T-helper 2 cell treated with Interferon-gamma antibody and Interleukin-4, amounts not matched to agents 5 μg/mL and 100 μg/mL, for 36 hours (primary cell): ENCODE data around the gene TMA7B.
"Not testable (repeated sequence)": the region's sequence is repeated elsewhere in the genome, so short reads cannot be mapped to it uniquely, and the experiment has no call there.

Source experiments
- DNase-seq: peaks from one replicate; pipeline ENCODE4 v3.0.0; 2021; ENCODE audit warnings: low spot score
- H3K27ac Mint-ChIP-seq: one replicate; pipeline ENCODE4 v1.8.0; 2021; ENCODE audit warnings: mild to moderate bottlenecking, mixed read lengths
- H3K27me3 Mint-ChIP-seq: one replicate; pipeline ENCODE4 v1.8.0; 2021; ENCODE audit warnings: low read depth, mixed read lengths
- H3K36me3 Mint-ChIP-seq: one replicate; pipeline ENCODE4 v1.8.0; 2021; ENCODE audit warnings: low read depth, mixed read lengths
- H3K4me1 Mint-ChIP-seq: one replicate; pipeline ENCODE4 v1.8.0; 2021; ENCODE audit warnings: low read depth, mixed read lengths
- H3K4me3 Mint-ChIP-seq: one replicate; pipeline ENCODE4 v1.8.0; 2022; ENCODE audit warnings: mild to moderate bottlenecking, moderate library complexity, mixed read lengths
- H3K9me3 Mint-ChIP-seq: one replicate; pipeline ENCODE4 v1.8.0; 2021; ENCODE audit warnings: mixed read lengths

The TMA7B gene

GRCh38 chr22:39991159-39991860 lies 31.1 kb downstream of the TMA7B start:
- no peak overlapping the region for H3K27ac Mint-ChIP-seq

GRCh38 chr22:39992088-39992826 lies 32.1 kb downstream of the TMA7B start:
- Mint-ChIP-seq H3K27me3 (peaks cover 43% of the 10 kb centered on the region), H3K36me3 (peaks cover 1% of the 10 kb centered on the region), H3K9me3 (no peaks in the 10 kb centered on the region), H3K4me1 (peaks cover 9% of the 10 kb centered on the region), H3K4me3 (no peak overlapping the region), H3K27ac (no peak overlapping the region)
- no peak for DNase-seq

More at GRCh38 chr22:39991159-39991860, 31.1 kb downstream of the TMA7B start:
- H3K4me1 Mint-ChIP-seq, result peaks cover 11% of the 10 kb centered on the region
- no peak overlapping the region for H3K4me3 Mint-ChIP-seq
- H3K27me3 Mint-ChIP-seq, result peaks cover 37% of the 10 kb centered on the region
- H3K36me3 Mint-ChIP-seq, result peaks cover 1% of the 10 kb centered on the region
- no peaks in the 10 kb centered on the region for H3K9me3 Mint-ChIP-seq
- no peak for DNase-seq

DNA sequence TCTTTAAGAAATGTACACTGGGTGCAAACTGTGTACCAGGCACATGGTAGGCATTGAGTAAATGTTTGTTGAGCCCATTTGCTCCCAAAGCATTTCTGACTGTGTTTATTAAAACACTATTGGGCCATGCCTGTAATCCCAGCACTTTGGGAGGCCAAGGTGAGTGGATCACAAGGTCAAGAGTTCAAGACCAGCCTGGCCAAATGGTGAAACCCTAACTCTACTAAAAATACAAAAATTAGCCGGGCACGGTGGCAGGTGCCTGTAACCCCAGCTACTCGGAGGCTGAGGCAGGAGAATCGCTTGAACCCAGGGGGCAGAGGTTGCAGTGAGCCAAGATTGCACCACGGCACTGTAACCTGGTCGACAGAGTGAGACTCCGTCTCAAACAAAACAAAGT lies 32.7 kb downstream of the TMA7B start:
- H3K36me3 Mint-ChIP-seq, H3K4me1 Mint-ChIP-seq, DNase-seq, H3K4me3 Mint-ChIP-seq, H3K9me3 Mint-ChIP-seq, H3K27ac Mint-ChIP-seq: not testable (repeated sequence)
- H3K27me3 Mint-ChIP-seq, result peaks cover 46% of the 10 kb centered on the region

DNA sequence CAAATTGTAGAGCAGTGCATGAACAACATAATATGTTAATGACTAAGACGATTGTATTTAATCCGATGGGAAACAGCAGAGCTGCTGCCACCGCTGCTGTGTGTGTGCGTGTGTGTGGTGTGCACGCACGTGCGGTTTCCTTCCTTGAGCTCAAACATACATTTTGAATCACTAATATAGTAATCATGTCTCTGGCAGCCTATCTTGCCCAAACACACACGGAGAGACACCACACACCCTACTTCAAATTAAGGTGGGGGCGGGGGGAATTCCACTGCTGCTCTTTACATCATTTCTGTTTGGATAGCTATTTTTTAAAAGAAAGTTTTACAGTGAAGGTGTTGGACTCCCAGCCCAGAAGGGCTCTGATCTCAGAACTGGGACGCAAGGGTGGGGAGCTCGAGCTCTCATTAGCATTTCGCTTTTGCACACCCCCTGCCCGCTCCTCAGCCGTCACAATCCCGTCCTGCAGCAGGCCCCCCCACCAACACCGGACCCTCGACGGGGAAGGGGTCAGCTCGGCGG lies 33.9 kb downstream of the TMA7B start:
- H3K27ac Mint-ChIP-seq, result no peak overlapping the region
- H3K36me3 Mint-ChIP-seq, result peaks cover 1% of the 10 kb centered on the region
- H3K4me1 Mint-ChIP-seq, result peaks cover 6% of the 10 kb centered on the region
- peaks cover 40% of the 10 kb centered on the region for H3K27me3 Mint-ChIP-seq
- peak; percentile 17 for DNase-seq
- peak overlapping the region; percentile 42 for H3K4me3 Mint-ChIP-seq
- H3K9me3 Mint-ChIP-seq, result no peaks in the 10 kb centered on the region

GRCh38 chr22:39994566-39995392 lies 34.6 kb downstream of the TMA7B start, which contains the start of gene FAM83F:
TSS of gene FAM83F (plus strand) at chr22:39994954. CDS start at chr22:39995043, 89 bp downstream.
- H3K4me3 Mint-ChIP-seq, result peak within 1 kb of the TSS; percentile 42
- no peak within 1 kb of the TSS for H3K27ac Mint-ChIP-seq
- H3K9me3 Mint-ChIP-seq, result no peaks in the 10 kb centered on the region
- H3K36me3 Mint-ChIP-seq, result peaks cover 1% of the 10 kb centered on the region
- peaks cover 38% of the 10 kb centered on the region for H3K27me3 Mint-ChIP-seq
- peaks cover 6% of the 10 kb centered on the region for H3K4me1 Mint-ChIP-seq
- DNase-seq, result peak; percentile 36

GRCh38 chr22:39995393-39996252 lies 35.4 kb downstream of the TMA7B start:
- peaks cover 6% of the 10 kb centered on the region for H3K4me1 Mint-ChIP-seq
- H3K36me3 Mint-ChIP-seq, result peaks cover 1% of the 10 kb centered on the region
- no peak overlapping the region for H3K4me3 Mint-ChIP-seq
- no peak overlapping the region for H3K27ac Mint-ChIP-seq
- no peaks in the 10 kb centered on the region for H3K9me3 Mint-ChIP-seq
- H3K27me3 Mint-ChIP-seq, result peaks cover 41% of the 10 kb centered on the region
- no peak for DNase-seq

DNA sequence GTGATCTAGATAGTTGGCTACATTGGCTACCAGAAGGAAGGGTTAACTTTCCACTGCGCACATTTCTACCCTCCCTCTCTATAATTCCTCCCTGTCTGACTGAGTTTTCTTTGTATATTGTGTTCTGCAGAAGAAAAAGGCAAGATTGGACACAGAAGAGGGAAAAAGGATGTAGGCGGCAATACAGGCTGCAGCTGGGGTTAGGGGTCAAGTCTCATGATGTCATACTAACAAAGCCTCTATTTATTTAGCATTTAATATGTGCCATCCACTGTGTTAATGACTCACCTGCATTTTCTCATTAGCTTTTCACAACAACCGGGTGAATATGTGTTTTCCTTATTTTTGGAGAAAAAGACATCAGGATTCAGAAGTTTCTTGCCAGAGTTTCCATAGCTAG lies 36.5 kb downstream of the TMA7B start:
- no peaks in the 10 kb centered on the region for H3K9me3 Mint-ChIP-seq
- H3K4me3 Mint-ChIP-seq, result no peak overlapping the region
- H3K27ac Mint-ChIP-seq, result no peak overlapping the region
- peaks cover 47% of the 10 kb centered on the region for H3K27me3 Mint-ChIP-seq
- DNase-seq, result no peak
- H3K36me3 Mint-ChIP-seq, result peaks cover 1% of the 10 kb centered on the region
- H3K4me1 Mint-ChIP-seq, result peaks cover 6% of the 10 kb centered on the region

- peaks cover 1% of the 10 kb centered on the region for H3K36me3 Mint-ChIP-seq
- peaks cover 46% of the 10 kb centered on the region for H3K27me3 Mint-ChIP-seq
- peaks cover 6% of the 10 kb centered on the region for H3K4me1 Mint-ChIP-seq
- no peak overlapping the region for H3K27ac Mint-ChIP-seq
- H3K4me3 Mint-ChIP-seq, result no peak overlapping the region
- no peak for DNase-seq
- no peaks in the 10 kb centered on the region for H3K9me3 Mint-ChIP-seq
Measured at GRCh38 chr22:39997421-39997820, 37.2 kb downstream of the TMA7B start.

GRCh38 chr22:39997939-39998726 lies 37.9 kb downstream of the TMA7B start:
- peaks cover 41% of the 10 kb centered on the region for H3K27me3 Mint-ChIP-seq

DNA sequence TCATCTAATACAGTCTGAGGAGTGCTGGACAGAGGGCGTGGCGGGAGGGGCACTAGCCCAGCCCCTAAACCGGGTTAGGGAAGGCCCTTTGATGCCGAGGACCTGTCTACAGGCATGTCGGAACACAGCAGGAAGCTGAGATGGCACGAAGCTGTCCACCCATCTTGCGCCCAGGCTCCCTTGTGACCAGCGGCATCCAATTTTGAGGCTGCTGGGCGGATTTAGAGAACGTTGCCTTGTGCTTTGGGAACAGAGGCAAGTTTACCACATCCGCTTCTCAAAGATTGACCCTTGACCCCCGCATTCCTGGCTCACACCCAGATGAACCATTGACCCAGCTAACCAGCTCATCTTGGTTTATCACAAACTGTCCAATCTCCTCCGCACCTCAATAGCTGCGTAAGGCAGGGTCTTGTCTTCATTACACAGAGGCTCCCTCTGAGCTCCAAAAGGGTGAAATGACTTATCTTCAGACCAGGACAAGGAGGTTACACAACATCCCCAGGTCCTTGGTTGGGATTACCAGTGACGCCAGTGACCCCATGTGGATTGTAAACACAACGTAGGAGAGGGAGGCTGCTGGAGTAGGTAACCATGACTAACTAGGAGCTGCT lies 39.1 kb downstream of the TMA7B start:
- Mint-ChIP-seq H3K36me3 (no peaks in the 10 kb centered on the region), H3K4me1 (peaks cover under 1% of the 10 kb centered on the region), H3K27me3 (peaks cover 32% of the 10 kb centered on the region), H3K4me3 (no peak overlapping the region), H3K9me3 (no peaks in the 10 kb centered on the region), H3K27ac (no peak overlapping the region)
- DNase-seq, result no peak

More at GRCh38 chr22:39997939-39998726, 37.9 kb downstream of the TMA7B start:
- Mint-ChIP-seq H3K4me1 (peaks cover 6% of the 10 kb centered on the region), H3K36me3 (peaks cover 1% of the 10 kb centered on the region), H3K4me3 (no peak overlapping the region), H3K27ac (no peak overlapping the region), H3K9me3 (no peaks in the 10 kb centered on the region)
- no peak for DNase-seq

- H3K27ac Mint-ChIP-seq, result no peak overlapping the region
- H3K4me1 Mint-ChIP-seq, result no peaks in the 10 kb centered on the region
- no peaks in the 10 kb centered on the region for H3K36me3 Mint-ChIP-seq
- H3K27me3 Mint-ChIP-seq, result peaks cover 35% of the 10 kb centered on the region
- no peaks in the 10 kb centered on the region for H3K9me3 Mint-ChIP-seq
- H3K4me3 Mint-ChIP-seq, result no peak overlapping the region
- no peak for DNase-seq
Measured at GRCh38 chr22:40000171-40000570, 40.0 kb downstream of the TMA7B start.

DNA sequence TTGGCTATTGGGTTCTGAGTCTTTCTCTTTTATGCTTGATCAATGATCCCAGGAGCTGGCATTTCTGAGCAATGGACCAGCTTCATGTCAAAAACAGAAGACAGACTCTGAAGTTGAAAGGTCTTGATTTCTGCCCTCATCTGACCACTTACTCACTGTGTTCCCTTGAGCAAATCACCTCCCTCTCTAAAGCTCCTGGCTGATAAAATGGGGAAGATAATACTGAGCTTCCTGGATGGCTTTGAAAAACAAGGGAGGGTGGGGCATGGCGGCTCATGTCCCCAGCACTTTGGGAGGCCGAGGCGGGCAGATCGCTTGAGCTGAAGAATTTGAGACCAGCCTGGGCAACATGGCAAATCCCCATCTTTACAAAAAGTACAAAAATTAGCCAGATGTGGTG lies 40.9 kb downstream of the TMA7B start:
- Mint-ChIP-seq H3K4me1 (no peaks in the 10 kb centered on the region), H3K27ac (no peak overlapping the region), H3K36me3 (no peaks in the 10 kb centered on the region), H3K4me3 (no peak overlapping the region), H3K9me3 (no peaks in the 10 kb centered on the region), H3K27me3 (peaks cover 33% of the 10 kb centered on the region)
- no peak for DNase-seq
